PC-3 (cell line): ENCODE results near the gene ANAPC16.

Experiments
- CTCF ChIP-seq: fragments of 300-600 bp; sonication (generic); conservative IDR thresholded peaks from 2 replicates; pipeline ENCODE4 v1.5.1; 2017; ENCODE audit warnings: antibody characterized with exemption, low read depth, mild to moderate bottlenecking, low read length
- EZH2 ChIP-seq: fragments of 300-600 bp; sonication (generic); IDR thresholded peaks from one replicate; pipeline ENCODE4 v1.6.1; 2017; ENCODE audit warnings: antibody characterized with exemption, mild to moderate bottlenecking, low read length; ENCODE audit not compliant: unreplicated experiment
- EZH2phosphoT487 ChIP-seq: fragments of 300-600 bp; sonication (generic); IDR thresholded peaks from 2 replicates; pipeline ENCODE4 v1.6.1; 2018; ENCODE audit warnings: mild to moderate bottlenecking, antibody characterized with exemption, low read length, borderline replicate concordance

GRCh38 chr10:72250666-72251065 is 34.9 kb downstream of the ANAPC16 start:
- TF ChIP-seq EZH2 (no peak), CTCF (no peak), EZH2phosphoT487 (no peak)
